Suprapubic skin (tissue), 4 donors: ENCODE measurements around the gene PHYHIPL. TPM values are rescaled to one million over a fixed set of nuclear protein-coding genes. Genes with fewer than 3 reads are reported as not detected.
A peak's percentile ranks its signal among the peaks of the same experiment; 100 is the strongest.
"Not testable (repeated sequence)": the region's sequence is repeated elsewhere in the genome, so short reads cannot be mapped to it uniquely, and the experiment has no call there.

ENCODE experiments used
- DNase-seq, 2 donors: peaks; one replicate each; pipeline ENCODE4 v3.0.0-alpha.2; 2019; ENCODE audit warnings: low spot score in 2 of 2
- H3K27ac ChIP-seq: fragments of 200-600 bp; sonication (generic); one replicate; pipeline ENCODE4 v1.5.1; 2019
- H3K27me3 ChIP-seq: fragments of 200-600 bp; sonication (generic); one replicate; pipeline ENCODE4 v1.5.1; 2019
- H3K36me3 ChIP-seq: fragments of 200-600 bp; sonication (generic); one replicate; pipeline ENCODE4 v1.5.1; 2019
- H3K4me1 ChIP-seq: fragments of 200-600 bp; sonication (generic); one replicate; pipeline ENCODE4 v1.5.1; 2019
- H3K4me3 ChIP-seq: fragments of 200-600 bp; sonication (generic); one replicate; pipeline ENCODE4 v1.5.1; 2019; ENCODE audit warnings: mild to moderate bottlenecking
- H3K9me3 ChIP-seq: fragments of 200-600 bp; sonication (generic); one replicate; pipeline ENCODE4 v1.5.1; 2019
- CTCF ChIP-seq, 2 donors: fragments of 200-600 bp in 1 of 2; fragments of 450-650 bp in 1 of 2; sonication (generic) in 1 of 2; IDR thresholded peaks; one replicate each; pipeline ENCODE4 v1.5.1; 2016 to 2019; ENCODE audit warnings: antibody characterized with exemption in 2 of 2, mild to moderate bottlenecking in 1 of 2, moderate library complexity in 1 of 2
- EP300 ChIP-seq: sonication (generic); formaldehyde crosslinking; IDR thresholded peaks from one replicate; pipeline ENCODE4 v1.6.1; 2017; ENCODE audit warnings: antibody characterized with exemption
- POLR2A ChIP-seq, 2 donors: fragments of 450-650 bp; IDR thresholded peaks; one replicate each; pipeline ENCODE4 v1.6.1; 2017; ENCODE audit warnings: antibody characterized with exemption in 2 of 2, mild to moderate bottlenecking in 2 of 2, moderate library complexity in 2 of 2
- POLR2AphosphoS5 ChIP-seq, 3 donors: sonication (generic); formaldehyde crosslinking; IDR thresholded peaks; one replicate each; pipeline ENCODE4 v1.6.1; 2017; ENCODE audit warnings: antibody characterized with exemption in 3 of 3
- WGBS: methylation state at CpG from one replicate; pipeline ENCODE4 v1.1.5; 2018; 5-methylcytosine and 5-hydroxymethylcytosine counted together
- total RNA-seq, 4 donors: library from RNA; depleted of rRNA; stranded (reverse); fragments of >200 nt; gene quantifications; one replicate each; pipeline ENCODE4 v1.1.0, GENCODE V29; 2016

Gene PHYHIPL
- total RNA-seq, 4 donors from 2014 or later, result 0.21 to 0.25 (median 0.24) TPM; not detected in 1

- 81% methylated on average over 3 of the region's 3 CpGs for WGBS
- Histone ChIP-seq H3K4me3 (no peak overlapping the region), H3K9me3 (no peaks in the 10 kb centered on the region), H3K27me3 (no peaks in the 10 kb centered on the region), H3K27ac (no peak overlapping the region), H3K4me1 (no peaks in the 10 kb centered on the region), H3K36me3 (no peaks in the 10 kb centered on the region)
- TF ChIP-seq EP300, result no peak
- TF ChIP-seq CTCF (IDR thresholded peaks at IDR 0.05), result no peak
- TF ChIP-seq POLR2A (IDR thresholded peaks at IDR 0.05), result no peak
- no peak for TF ChIP-seq POLR2AphosphoS5 (IDR thresholded peaks at IDR 0.05)
- DNase-seq, result no peak
These were observed 57.8 kb downstream of the PHYHIPL start for GRCh38 chr10:59234194-59234593.

DNA sequence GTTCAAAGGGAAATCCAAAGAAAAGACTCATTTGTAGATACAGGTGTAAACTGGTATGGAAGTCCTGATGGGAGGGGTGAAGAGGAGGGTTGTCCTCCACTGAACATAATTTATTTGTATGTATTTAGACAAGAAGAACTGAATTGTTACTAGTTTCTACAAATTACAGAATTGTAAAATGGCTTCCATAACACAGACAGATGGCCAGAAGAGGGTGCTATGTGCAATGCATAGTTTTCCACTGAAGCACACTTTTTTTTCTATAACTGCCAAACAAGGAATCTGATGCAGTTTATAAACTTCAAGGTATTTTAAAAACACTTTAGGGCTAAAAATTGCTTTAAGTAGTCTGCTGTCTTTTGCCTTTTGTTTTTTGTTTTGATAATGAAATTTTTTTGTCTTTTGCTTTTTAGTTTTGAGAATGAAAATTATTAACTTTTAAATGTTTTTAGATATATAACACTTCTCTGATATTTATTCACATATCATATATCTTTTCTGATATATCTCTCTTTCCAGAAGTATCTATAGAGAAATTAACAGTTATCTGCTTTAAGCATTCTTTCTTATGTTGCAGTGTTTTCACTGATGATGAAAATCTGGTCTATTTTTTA, 58.5 kb downstream of the PHYHIPL start:
- H3K4me1 ChIP-seq, result no peaks in the 10 kb centered on the region
- DNase-seq, result no peak
- TF ChIP-seq POLR2AphosphoS5 (IDR thresholded peaks at IDR 0.05), result no peak
- TF ChIP-seq CTCF (IDR thresholded peaks at IDR 0.05), result peak in 1 of 2 donors; percentile 34

GRCh38 chr10:59236064-59236697, 59.7 kb downstream of the PHYHIPL start:
- no peaks in the 10 kb centered on the region for H3K36me3 ChIP-seq
- TF ChIP-seq CTCF (IDR thresholded peaks at IDR 0.05) (no peak), POLR2A (IDR thresholded peaks at IDR 0.05) (no peak), POLR2AphosphoS5 (IDR thresholded peaks at IDR 0.05) (no peak), EP300 (no peak)
- no peak for DNase-seq
- H3K9me3 ChIP-seq, result no peaks in the 10 kb centered on the region
- 81% methylated on average over 4 of the region's 4 CpGs for WGBS
- no peaks in the 10 kb centered on the region for H3K4me1 ChIP-seq
- no peaks in the 10 kb centered on the region for H3K27me3 ChIP-seq
- H3K4me3 ChIP-seq, result no peak overlapping the region
- no peak overlapping the region for H3K27ac ChIP-seq

More for the DNA sequence above, 58.5 kb downstream of the PHYHIPL start:
- H3K9me3 ChIP-seq, result no peaks in the 10 kb centered on the region
- H3K27me3 ChIP-seq, result no peaks in the 10 kb centered on the region
- no peak overlapping the region for H3K27ac ChIP-seq
- no peak overlapping the region for H3K4me3 ChIP-seq
- H3K36me3 ChIP-seq, result no peaks in the 10 kb centered on the region

GRCh38 chr10:59237775-59238174, 61.3 kb downstream of the PHYHIPL start:
- H3K36me3 ChIP-seq, result no peaks in the 10 kb centered on the region
- no peaks in the 10 kb centered on the region for H3K4me1 ChIP-seq
- H3K27ac ChIP-seq, result no peak overlapping the region
- H3K27me3 ChIP-seq, result no peaks in the 10 kb centered on the region
- TF ChIP-seq EP300, result no peak
- no peak for TF ChIP-seq POLR2AphosphoS5 (IDR thresholded peaks at IDR 0.05)
- no peak for TF ChIP-seq CTCF (IDR thresholded peaks at IDR 0.05)
- no peak for TF ChIP-seq POLR2A (IDR thresholded peaks at IDR 0.05)
- H3K4me3 ChIP-seq, result no peak overlapping the region
- no peak for DNase-seq
- no peaks in the 10 kb centered on the region for H3K9me3 ChIP-seq

GRCh38 chr10:59239108-59239507, 62.7 kb downstream of the PHYHIPL start:
- not testable (repeated sequence) for H3K4me1 ChIP-seq, H3K36me3 ChIP-seq, H3K9me3 ChIP-seq, H3K27ac ChIP-seq, H3K4me3 ChIP-seq, H3K27me3 ChIP-seq, DNase-seq
- 92% methylated on average over 2 of the region's 2 CpGs for WGBS
